Endothelial cell of umbilical vein (primary cell): Measurements from ENCODE around the gene MRPL21.

ENCODE experiments used
- EZH2 ChIP-seq: IDR thresholded peaks from 2 replicates; pipeline ENCODE4 v1.6.1; 2012; ENCODE audit warnings: borderline replicate concordance, low read depth, mild to moderate bottlenecking, moderate library complexity, low read length, inconsistent platforms; ENCODE audit not compliant: severe bottlenecking
- GATA2 ChIP-seq: IDR thresholded peaks from 2 replicates; pipeline ENCODE4 v1.7.0; 2011; ENCODE audit warnings: low read depth, mild to moderate bottlenecking, moderate library complexity, mixed read lengths, low read length; ENCODE audit not compliant: insufficient read length, insufficient read depth
- JUN ChIP-seq: IDR thresholded peaks from 2 replicates; pipeline ENCODE4 v1.6.1; 2011; ENCODE audit warnings: borderline replicate concordance, low read depth; ENCODE audit not compliant: insufficient read length, insufficient read depth
- POLR2A ChIP-seq: IDR thresholded peaks from 2 replicates; pipeline ENCODE4 v1.6.1; 2012; ENCODE audit warnings: low read depth, mild to moderate bottlenecking, control low read depth, low read length
- POLR2AphosphoS5 ChIP-seq: IDR thresholded peaks from 2 replicates; pipeline ENCODE4 v1.6.1; 2012; ENCODE audit warnings: low read depth, mild to moderate bottlenecking, control low read depth, low read length, moderate library complexity; ENCODE audit not compliant: insufficient read depth
- TF ChIP-seq, protein P1 (sequence below), 2 donors: IDR thresholded peaks; 1 replicate in 1 of 2; 2 replicates in 1 of 2; pipeline ENCODE4 v1.5.1; 2011; ENCODE audit warnings: low read length in 2 of 2, mild to moderate bottlenecking in 2 of 2, moderate library complexity in 2 of 2, control low read depth in 1 of 2, inconsistent platforms in 1 of 2, low read depth in 1 of 2; ENCODE audit not compliant: insufficient read depth in 1 of 2; ENCODE audit errors: extremely low read depth in 1 of 2
- TF ChIP-seq, protein P2 (sequence below): IDR thresholded peaks from 2 replicates; pipeline ENCODE4 v1.6.1; 2011; ENCODE audit not compliant: insufficient read depth, insufficient read length

GRCh38 chr11:68950762-68951161 is 47.1 kb upstream of the MRPL21 start:
- TF ChIP-seq POLR2AphosphoS5 (no peak), POLR2A (no peak), GATA2 (no peak), EZH2 (no peak), JUN (no peak)
- TF ChIP-seq, protein P1, sequence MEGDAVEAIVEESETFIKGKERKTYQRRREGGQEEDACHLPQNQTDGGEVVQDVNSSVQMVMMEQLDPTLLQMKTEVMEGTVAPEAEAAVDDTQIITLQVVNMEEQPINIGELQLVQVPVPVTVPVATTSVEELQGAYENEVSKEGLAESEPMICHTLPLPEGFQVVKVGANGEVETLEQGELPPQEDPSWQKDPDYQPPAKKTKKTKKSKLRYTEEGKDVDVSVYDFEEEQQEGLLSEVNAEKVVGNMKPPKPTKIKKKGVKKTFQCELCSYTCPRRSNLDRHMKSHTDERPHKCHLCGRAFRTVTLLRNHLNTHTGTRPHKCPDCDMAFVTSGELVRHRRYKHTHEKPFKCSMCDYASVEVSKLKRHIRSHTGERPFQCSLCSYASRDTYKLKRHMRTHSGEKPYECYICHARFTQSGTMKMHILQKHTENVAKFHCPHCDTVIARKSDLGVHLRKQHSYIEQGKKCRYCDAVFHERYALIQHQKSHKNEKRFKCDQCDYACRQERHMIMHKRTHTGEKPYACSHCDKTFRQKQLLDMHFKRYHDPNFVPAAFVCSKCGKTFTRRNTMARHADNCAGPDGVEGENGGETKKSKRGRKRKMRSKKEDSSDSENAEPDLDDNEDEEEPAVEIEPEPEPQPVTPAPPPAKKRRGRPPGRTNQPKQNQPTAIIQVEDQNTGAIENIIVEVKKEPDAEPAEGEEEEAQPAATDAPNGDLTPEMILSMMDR (IDR thresholded peaks at IDR 0.05; ENCODE audit: extremely low read depth in 1 of 2, insufficient read depth in 1 of 2, low read depth in 1 of 2, low read length in 2 of 2): no peak
- TF ChIP-seq, protein P2, sequence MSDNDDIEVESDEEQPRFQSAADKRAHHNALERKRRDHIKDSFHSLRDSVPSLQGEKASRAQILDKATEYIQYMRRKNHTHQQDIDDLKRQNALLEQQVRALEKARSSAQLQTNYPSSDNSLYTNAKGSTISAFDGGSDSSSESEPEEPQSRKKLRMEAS: no peak
